ENCODE measurements around the gene CIAO2B.

GRCh38 chr16:66894055-66894454, 40.1 kb downstream of the CIAO2B start:
- TF ChIP-seq TARDBP (IDR thresholded peaks at IDR 0.05): no peak
- no peak for TF ChIP-seq ARNT (IDR thresholded peaks at IDR 0.05)
- TF ChIP-seq SUZ12 (IDR thresholded peaks at IDR 0.05): no peak
- TF ChIP-seq SP1 (IDR thresholded peaks at IDR 0.05): no peak
- no peak for TF ChIP-seq NFRKB (IDR thresholded peaks at IDR 0.05)
- no peak for TF ChIP-seq BHLHE40 (IDR thresholded peaks at IDR 0.05; ENCODE audit: borderline replicate concordance)
- no peak for TF ChIP-seq LEF1 (IDR thresholded peaks at IDR 0.05; ENCODE audit: borderline replicate concordance)
- TF ChIP-seq FOXM1 (IDR thresholded peaks at IDR 0.05; ENCODE audit: borderline replicate concordance): no peak
- TF ChIP-seq HDGF (IDR thresholded peaks at IDR 0.05; ENCODE audit: borderline replicate concordance): no peak
- TF ChIP-seq PKNOX1 (IDR thresholded peaks at IDR 0.05): no peak
- TF ChIP-seq ZNF384 (IDR thresholded peaks at IDR 0.05): no peak
